Thyroid gland (tissue), 4 donors: ENCODE results near the gene SYNGR3. TPM values are rescaled to one million over a fixed set of nuclear protein-coding genes. Genes with fewer than 3 reads are reported as not detected.

Experiments used
- DNase-seq, 2 donors: peaks; one replicate each; pipeline ENCODE4 v3.0.0-alpha.2; 2019
- H3K27ac ChIP-seq, 3 donors: fragments of 200-600 bp; sonication (generic); 1 replicate in 2 of 3; 2 replicates in 1 of 3; pipeline ENCODE4 v1.5.1; 2016 to 2019; ENCODE audit warnings: mild to moderate bottlenecking in 1 of 3, moderate library complexity in 1 of 3
- H3K27me3 ChIP-seq: fragments of 200-600 bp; sonication (generic); one replicate; pipeline ENCODE4 v1.5.1; 2019
- H3K36me3 ChIP-seq, 2 donors: fragments of 200-600 bp; sonication (generic); one replicate each; pipeline ENCODE4 v1.5.1; 2016 to 2019
- H3K4me1 ChIP-seq, 2 donors: fragments of 200-600 bp; sonication (generic); one replicate each; pipeline ENCODE4 v1.5.1; 2017 to 2019
- H3K4me3 ChIP-seq, 3 donors: fragments of 200-600 bp; sonication (generic); replicated peaks in 1 of 3; 1 replicate in 2 of 3; 2 replicates in 1 of 3; pipeline ENCODE4 v1.5.1; 2016; ENCODE audit warnings: mild to moderate bottlenecking in 1 of 3
- H3K9me3 ChIP-seq: fragments of 200-600 bp; sonication (generic); one replicate; pipeline ENCODE4 v1.5.1; 2017
- CTCF ChIP-seq, 6 experiments: fragments of 200-600 bp in 3 of 6; fragments of 450-650 bp in 3 of 6; sonication (generic) in 3 of 6; IDR thresholded peaks; one replicate each; pipeline ENCODE4 v1.5.1; 2016 to 2019; ENCODE audit warnings: antibody characterized with exemption in 6 of 6, mild to moderate bottlenecking in 2 of 6, inconsistent platforms in 1 of 6, moderate library complexity in 1 of 6
- POLR2A ChIP-seq, 2 donors: fragments of 450-650 bp; IDR thresholded peaks; one replicate each; pipeline ENCODE4 v1.6.1; 2017; ENCODE audit warnings: antibody characterized with exemption in 2 of 2, mild to moderate bottlenecking in 2 of 2, moderate library complexity in 1 of 2
- WGBS, 2 donors: methylation state at CpG; one replicate each; pipeline ENCODE4 v1.1.5; 2017; 5-methylcytosine and 5-hydroxymethylcytosine counted together
- intact Hi-C: fragments of 100-400 bp; cut with DNase I; formaldehyde crosslinking; loops from one replicate; pipeline ENCODE4 v1.15.1; 2023
- total RNA-seq, 4 donors: library from RNA; depleted of rRNA; stranded (reverse); fragments of >200 nt; gene quantifications; one replicate each; pipeline ENCODE4 v1.2.3, GENCODE V29; 2016

The SYNGR3 gene
- total RNA-seq, 4 donors from 2014 or later = not detected

DNA sequence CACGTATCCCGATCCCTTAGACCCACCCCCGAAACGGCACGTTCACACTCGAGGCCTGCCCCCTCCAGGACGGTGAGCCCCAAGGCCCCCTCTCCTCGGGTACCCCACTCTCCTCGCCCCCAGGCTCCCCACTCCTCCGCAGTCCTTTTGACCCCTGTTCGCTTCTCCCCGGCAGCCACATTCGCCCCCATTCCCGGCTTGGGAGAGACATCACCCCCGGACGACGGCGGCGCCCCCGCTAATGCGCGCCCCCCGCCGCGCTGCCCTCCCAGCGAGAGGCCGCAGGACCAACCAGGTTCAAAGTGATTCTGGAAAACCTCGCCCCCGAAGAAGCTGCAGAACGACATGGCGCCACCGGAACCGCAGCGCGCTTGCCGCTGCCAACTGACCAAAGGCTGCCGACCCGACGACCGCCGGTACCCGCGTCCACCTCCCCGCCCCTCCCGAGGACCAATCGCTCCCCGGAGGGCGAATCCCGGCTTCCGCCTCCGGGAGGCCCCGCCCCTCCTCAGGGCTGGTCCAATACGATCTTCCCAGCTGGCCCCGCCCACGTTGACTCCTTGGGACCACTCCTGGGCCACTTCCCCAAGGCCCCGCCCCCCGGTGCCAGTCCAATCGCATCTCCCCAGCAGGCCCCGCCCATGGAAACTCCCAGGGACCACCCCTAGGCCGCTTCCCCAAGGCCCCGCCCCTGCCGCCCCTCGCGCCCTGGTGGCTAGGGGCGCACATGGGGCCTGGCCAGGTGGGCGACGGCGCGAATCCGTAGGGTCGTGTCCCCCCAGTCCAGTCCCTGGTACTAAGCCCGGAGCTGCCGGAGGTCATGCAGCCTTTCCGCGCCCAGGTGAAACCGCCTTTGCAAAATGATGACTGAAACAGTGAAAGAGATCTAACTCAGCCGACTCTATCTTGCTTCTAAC, 46.7 kb upstream of the SYNGR3 start, which contains the start of gene MSRB1:
Gene MSRB1 (minus strand): TSS at position 390 of the 917 bp plus-strand sequence. CDS start 43 bp downstream, at position 347.
- peak; percentile 100 for DNase-seq
- Histone ChIP-seq H3K27ac (peak within 1 kb of the TSS; percentile 51 to 56 (median 55)), H3K4me3 (peak within 1 kb of the TSS; percentile 64 to 93 (median 73)), H3K9me3 (no peaks in the 10 kb centered on the region), H3K4me1 (peaks cover 8 to 20% of the 10 kb centered on the region in 2 donors), H3K36me3 (peaks cover 0 to 7% of the 10 kb centered on the region in 2 donors), H3K27me3 (no peaks in the 10 kb centered on the region)
- 3 to 7% methylated on average over 22 to 48 of the region's 77 CpGs for WGBS, 2 donors
- intact Hi-C loops = no loop called here
- TF ChIP-seq POLR2A (IDR thresholded peaks at IDR 0.05) (peak in 1 of 2 donors; percentile 83), CTCF (IDR thresholded peaks at IDR 0.05) (peak in 1 of 6 experiments; percentile 32)

DNA sequence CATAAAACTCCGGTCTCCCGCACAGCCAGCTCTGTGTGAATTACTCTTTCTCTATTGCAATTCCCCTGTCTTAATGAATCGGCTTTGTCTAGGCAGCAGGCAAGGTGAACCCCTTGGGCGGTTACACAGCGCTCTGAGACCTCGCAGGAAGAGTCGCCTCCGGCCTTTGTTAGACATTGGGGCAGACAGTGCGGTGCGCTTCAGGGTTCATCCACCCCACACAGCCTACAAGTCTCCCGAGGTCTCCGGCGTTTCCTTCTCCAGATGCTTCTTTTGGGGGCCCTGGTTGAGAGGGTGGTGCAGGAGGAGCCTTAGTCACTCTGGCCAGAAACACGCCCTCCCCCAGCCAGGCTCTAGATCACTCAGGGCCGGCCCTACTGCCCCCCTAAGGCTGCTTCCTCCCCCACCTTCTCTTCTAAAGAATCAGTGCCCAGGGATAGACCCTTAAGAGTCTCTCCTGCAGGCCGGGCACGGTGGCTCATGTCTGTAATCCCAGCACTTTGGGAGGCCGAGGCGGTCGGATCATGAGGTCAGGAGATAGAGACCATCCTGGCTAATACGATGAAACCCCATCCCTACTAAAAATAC, 45.1 kb upstream of the SYNGR3 start:
- no peak for DNase-seq
- Histone ChIP-seq H3K27me3 (no peaks in the 10 kb centered on the region), H3K36me3 (peaks cover 0 to 4% of the 10 kb centered on the region in 2 donors), H3K4me1 (peaks cover 8 to 20% of the 10 kb centered on the region in 2 donors), H3K9me3 (no peaks in the 10 kb centered on the region), H3K4me3 (no peak overlapping the region), H3K27ac (no peak overlapping the region)
- TF ChIP-seq POLR2A (IDR thresholded peaks at IDR 0.05) = no peak
- TF ChIP-seq CTCF (IDR thresholded peaks at IDR 0.05) = no peak
- intact Hi-C loops = no loop called here
- whole genome bisulfite sequencing, 2 donors = 82 to 89% methylated on average over 20 of the region's 21 CpGs

DNA sequence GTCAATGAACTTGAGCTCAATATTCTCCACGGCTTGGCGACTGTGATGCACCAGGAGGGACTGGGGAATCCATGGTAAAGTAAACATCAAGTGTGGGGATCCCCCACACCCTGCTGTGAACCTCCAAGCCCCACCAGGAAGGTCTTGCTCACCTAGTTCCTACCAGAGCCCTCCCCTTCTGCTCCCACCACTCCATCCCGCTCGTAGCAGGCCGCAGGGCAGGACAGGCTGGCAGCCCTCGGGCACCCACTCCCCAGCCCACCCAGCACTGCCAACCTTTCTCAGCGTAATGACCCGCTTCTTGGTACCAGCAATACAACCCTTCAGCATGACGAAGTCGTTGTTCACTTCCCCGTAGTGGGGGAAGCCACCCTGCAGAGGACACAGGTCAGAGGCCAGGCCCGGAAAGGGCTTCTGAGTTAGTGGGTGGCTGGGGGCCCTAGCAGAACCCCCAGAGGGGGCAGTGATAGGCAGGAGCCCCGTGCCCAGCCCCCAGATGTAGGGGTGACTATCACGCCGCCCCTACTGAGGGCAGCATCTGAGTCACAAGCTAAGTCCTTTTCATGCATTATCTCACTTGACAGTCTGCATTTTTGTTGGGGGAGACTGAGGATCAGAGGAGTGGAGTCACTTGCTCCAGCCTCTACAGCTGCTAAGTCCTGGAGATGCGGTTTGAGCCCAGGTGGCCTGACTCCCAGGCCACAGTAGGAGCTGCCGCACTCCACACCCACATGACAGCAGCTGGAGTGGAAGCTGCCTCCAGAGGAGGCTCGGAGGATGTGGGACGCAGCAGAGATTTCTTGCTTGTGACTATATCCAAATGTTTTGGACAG, 44.0 kb upstream of the SYNGR3 start:
- WGBS, 2 donors = 85 to 87% methylated on average over 12 to 14 of the region's 19 CpGs
- Histone ChIP-seq H3K27me3 (no peaks in the 10 kb centered on the region), H3K4me1 (peaks cover 8 to 20% of the 10 kb centered on the region in 2 donors), H3K36me3 (no peaks in the 10 kb centered on the region), H3K27ac (no peak overlapping the region), H3K9me3 (no peaks in the 10 kb centered on the region), H3K4me3 (no peak overlapping the region)
- DNase-seq = no peak
- TF ChIP-seq POLR2A (IDR thresholded peaks at IDR 0.05) (no peak), CTCF (IDR thresholded peaks at IDR 0.05) (no peak)
- intact Hi-C loops = no loop called here

- intact Hi-C loops = no loop called here
- H3K4me1 ChIP-seq = peaks cover 8 to 16% of the 10 kb centered on the region in 2 donors
- TF ChIP-seq CTCF (IDR thresholded peaks at IDR 0.05) (no peak), POLR2A (IDR thresholded peaks at IDR 0.05) (no peak)
- H3K9me3 ChIP-seq = no peaks in the 10 kb centered on the region
- H3K27me3 ChIP-seq = no peaks in the 10 kb centered on the region
- H3K36me3 ChIP-seq = no peaks in the 10 kb centered on the region
- DNase-seq = no peak
- H3K4me3 ChIP-seq = no peak overlapping the region
- H3K27ac ChIP-seq = no peak overlapping the region
- WGBS, 2 donors = 86 to 92% methylated on average over 7 to 14 of the region's 38 CpGs
Observed at GRCh38 chr16:1946495-1947368, 43.0 kb upstream of the SYNGR3 start.
